HG03565 (cell line): ENCODE data around the gene SLFN12L.
"Not testable (repeated sequence)": the region's sequence is repeated elsewhere in the genome, so short reads cannot be mapped to it uniquely, and the experiment has no call there.

Experiments
- ATAC-seq: cut with Tn5 transposase; IDR thresholded peaks from one replicate; pipeline ENCODE4 v1.9.1; 2021; ENCODE audit warnings: mild to moderate bottlenecking, moderate library complexity; ENCODE audit not compliant: unreplicated experiment

Gene SLFN12L

GRCh38 chr17:35543856-35544255 lies 6.4 kb upstream of the SLFN12L start:
- ATAC-seq: no peak

DNA sequence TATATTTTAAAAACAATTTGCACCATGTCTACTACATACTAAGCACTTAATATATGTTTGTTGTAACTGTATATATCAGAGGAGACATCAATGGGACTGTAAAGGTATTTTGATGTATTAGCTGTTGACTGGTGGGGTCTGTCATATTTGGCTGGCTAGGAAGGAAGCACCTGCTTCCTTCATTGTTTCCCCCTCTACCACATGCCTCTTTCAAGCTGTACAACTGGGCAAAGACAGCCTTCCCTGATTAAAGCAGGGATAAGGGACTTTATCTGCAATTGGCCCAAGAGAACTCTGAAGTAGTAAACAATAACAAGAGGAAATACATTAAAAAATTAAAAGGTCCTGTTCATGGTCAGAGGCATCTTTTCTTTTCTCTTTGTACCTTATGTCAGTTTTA lies 5.5 kb upstream of the SLFN12L start:
- ATAC-seq: no peak

DNA sequence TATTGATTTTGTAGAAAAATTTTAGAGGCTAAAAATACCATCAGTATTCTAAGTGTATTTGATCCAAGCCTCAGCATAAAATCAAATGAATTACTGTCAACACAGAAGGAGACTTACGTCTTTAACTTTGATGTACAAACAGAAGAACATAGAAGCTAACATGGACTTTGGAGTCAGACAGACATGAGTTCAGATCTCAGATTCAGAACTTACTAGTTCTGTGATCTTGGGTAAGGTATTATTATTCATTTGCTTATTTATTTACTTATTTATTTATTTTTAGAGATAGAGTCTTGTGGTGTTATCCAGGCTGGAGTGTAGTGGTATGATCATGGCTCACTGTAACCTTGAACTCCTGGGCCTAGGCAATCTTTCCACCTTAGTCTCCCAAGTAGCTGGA lies 4.0 kb upstream of the SLFN12L start:
- ATAC-seq: no peak

DNA sequence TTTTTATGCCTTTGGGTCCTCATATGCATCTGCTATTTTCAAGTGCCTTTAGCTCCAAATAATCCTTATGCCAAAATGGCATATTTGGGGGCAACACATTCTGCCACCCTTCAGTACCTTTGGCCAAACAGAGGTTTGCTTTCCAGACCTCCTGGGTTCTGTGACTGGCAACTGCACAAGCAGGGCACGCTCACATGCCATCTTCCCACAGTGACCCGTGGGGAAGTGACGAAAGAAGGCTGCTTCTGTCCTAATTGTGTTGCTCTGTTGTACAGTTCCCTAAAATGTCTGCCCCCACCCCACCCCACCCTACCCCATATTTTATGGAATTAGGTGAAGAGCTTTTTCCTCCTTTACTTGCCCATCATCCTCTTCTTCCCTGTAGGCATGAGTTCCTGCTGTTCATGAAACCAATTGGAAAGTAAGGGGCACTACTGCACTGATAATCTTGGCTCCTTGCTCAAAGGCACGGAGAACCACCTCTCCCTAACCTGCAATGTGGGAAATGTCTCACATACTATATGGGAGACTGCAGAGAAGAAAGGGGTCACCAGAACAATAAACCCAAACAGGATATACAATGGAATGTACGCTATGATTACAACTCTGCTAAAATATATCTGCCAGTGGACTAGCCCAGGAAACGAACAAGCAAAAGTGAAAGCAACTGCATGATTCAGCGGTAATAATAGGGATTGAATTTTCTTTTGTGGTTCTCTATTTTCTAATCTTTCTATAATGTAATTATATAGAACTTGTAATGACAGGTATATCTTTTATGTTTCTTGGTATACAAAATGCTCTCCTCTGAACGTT lies 3.3 kb upstream of the SLFN12L start:
- ATAC-seq: no peak

DNA sequence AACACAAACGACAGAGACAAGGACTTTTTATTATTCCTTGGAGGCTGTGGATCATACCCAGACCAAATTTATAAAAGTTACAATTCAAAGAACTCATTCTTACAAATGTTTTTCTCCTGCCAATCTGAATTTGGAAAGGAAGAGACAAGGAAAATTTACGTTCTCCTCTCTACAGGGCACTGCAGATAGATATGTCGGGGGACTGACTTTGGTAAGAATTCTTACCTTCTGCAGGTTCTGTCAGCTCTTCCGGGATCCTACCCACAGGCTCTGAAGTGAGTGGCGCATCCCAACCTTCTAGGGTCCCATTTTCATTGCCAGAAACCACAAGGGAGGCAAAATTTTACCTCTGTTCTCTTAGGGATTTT lies 2.2 kb upstream of the SLFN12L start:
- no peak for ATAC-seq

GRCh38 chr17:35536664-35537171 lies 760 bp downstream of the SLFN12L start:
- ATAC-seq: no peak

DNA sequence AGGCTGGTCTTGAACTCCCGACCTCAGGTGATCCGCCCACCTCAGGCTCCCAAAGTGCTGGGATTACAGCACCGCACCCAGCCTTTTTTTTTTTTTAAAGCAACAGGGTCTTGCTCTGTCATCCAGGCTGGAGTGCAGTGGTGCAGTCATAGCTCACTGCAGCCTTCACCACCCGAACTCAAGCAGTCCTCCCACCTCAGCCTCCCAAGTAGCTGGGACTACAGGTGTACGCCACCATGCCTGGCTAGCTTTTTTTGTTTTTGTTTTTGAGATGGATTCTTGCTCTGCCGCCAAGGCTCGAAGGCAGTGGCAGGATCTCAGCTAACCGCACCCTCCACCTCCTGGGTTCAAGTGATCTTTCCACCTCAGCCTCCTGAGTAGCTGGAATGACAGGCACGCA lies 2.1 kb downstream of the SLFN12L start:
- not testable (repeated sequence) for ATAC-seq

- no peak for ATAC-seq
These were observed 2.8 kb downstream of the SLFN12L start for GRCh38 chr17:35534576-35535093.

- ATAC-seq: no peak
These were observed 6.3 kb downstream of the SLFN12L start for GRCh38 chr17:35531160-35531559.

DNA sequence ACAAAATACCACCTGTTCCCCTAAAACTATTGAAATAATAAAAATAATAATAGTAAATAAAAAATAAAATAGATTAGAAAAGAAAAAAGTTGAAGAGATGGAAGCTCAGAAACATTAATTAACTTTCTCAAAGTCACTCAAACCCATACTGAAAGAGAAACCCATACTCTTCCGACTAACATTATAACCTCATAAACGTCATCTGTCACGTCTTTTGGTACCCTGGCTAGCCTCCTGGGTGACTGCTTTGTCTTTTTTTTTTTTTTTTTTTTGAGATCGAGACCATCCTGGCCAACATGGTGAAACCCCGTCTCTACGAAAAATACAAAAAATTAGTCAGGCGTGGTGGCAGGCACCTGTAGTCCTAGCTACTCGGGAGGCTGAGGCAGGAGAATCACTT lies 7.6 kb downstream of the SLFN12L start:
- no peak for ATAC-seq

DNA sequence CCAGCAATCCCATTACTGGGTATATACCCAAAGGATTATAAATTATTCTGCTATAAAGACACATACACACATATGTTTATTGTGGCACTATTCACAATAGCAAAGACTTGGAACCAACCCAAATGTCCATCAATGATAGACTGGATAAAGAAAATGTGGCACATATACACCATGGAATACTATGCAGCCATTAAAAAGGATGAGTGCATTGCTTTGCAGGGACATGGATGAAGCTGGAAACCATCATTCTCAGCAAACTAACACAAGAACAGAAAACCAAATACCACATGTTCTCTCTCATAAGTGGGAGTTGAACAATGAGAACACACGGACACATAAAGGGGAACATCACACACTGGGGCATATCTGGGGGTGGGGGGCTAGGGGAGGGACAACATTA lies 8.2 kb downstream of the SLFN12L start:
- ATAC-seq: not testable (repeated sequence)

DNA sequence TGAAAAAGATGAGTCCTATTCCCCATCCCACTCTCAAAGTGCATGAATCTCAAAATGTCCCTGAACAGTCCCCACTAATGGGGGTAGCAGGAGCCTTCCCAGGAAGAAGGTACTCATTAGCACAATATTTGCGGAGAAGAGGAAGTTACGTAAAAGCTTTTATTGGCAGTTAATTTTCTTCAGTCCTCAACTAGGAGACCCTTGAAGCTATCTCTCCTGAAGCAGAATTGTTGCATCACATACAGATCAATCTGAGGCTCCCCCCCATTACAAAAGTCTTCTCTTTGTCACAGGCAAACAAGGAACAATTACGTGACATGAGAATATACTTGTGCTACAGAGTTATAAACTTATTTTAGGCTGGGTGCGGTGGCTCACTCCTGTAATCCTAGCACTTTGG lies 14.2 kb downstream of the SLFN12L start:
- ATAC-seq: no peak

- not testable (repeated sequence) for ATAC-seq
These were observed 15.7 kb downstream of the SLFN12L start for GRCh38 chr17:35521654-35522256.

DNA sequence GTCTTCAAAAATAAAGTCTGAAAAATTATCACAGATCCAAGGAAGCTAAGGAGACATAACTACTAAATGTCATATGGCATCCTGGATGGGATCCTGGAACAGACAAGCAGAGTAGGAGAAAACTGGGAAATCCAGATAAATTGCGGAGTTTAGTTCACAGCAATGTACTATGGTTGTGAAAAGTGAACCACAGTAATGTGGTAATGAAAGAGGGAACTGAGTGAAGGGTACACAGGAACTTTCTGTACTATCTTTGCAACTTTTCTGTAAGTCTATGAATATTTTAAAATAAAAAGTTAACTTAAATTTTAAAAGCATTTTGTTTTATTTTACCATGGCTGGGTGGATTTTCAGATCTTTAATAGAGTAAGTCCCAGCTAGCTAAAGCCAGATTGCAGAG lies 16.3 kb downstream of the SLFN12L start:
- no peak for ATAC-seq

DNA sequence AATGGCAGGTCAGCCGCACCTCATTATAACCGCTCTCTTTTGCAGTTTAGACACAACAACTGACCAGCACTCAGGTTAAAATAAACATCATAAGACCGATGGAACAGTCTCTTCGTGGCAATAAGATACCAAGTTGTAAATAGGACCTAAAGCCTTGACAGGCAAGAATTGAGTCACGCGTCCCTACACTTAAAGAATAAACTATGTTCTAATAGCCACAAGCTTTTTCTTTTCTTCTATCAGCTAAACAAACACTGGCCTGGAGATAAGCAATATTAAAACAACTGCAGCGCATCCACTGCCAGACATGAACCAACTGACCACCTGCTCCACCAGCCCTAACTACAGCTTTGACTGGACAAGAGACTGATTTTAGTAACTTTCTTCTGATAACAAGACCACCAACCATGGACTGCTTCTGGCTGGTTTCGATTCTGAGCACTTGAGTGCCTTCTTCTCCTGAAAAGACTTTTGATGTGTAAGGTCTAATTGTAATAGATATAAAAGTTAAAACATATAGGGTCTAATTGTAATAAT lies 17.5 kb downstream of the SLFN12L start:
- ATAC-seq: no peak

DNA sequence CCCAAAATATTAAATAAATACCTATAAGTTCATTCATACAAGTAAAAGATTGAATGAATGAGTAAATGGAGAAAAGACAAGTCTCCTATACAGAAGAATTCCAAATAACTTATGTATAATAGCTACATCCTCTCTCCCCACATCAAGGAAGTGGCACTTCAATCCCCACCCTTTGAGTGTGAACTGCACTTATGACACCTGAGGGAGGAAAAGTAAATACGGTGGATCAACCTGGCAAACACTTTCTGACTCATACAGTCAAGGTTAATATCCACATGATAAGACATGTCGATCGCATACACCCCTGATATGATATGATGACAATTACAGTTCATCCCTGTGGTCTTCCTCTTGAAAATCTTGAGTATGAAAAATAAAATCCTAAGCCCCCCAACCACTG lies 18.0 kb downstream of the SLFN12L start:
- no peak for ATAC-seq

DNA sequence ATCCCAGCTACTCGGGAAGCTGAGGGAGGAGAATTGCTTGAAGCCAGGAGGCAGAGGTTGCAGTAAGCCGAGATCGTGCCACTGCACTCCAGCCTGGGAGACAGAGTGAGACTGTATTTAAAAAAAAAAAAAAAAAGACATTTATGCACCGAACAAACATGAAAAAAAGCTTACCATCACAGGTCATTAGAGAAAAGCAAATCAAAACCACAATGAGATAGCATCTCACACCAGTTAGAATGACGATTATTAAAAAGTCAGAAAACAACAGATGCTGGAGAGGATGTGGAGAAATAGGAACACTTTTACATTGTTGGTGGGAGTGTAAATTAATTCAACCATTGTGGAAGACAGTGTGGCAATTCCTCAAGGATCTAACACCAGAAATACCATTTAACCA lies 19.0 kb downstream of the SLFN12L start:
- not testable (repeated sequence) for ATAC-seq

DNA sequence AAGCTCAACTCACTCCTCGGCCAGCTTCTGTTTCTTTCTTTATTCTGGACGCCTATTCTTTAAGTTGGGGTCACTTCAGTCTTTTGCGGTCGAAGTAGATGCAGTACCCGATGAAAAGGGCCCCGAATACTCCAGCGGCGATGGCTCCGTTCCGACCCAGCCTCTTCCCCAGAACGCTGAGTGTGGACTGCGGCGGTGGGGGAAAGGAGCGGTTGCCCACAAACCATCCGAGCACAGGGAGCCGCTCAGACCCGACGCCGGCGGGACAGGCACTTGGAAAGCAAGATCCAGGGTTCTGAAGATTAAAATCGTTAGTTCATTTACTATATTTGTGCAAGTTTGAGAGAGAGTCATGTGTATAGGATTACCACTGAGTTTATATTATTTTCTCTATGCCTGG lies 22.5 kb downstream of the SLFN12L start:
- no peak for ATAC-seq

DNA sequence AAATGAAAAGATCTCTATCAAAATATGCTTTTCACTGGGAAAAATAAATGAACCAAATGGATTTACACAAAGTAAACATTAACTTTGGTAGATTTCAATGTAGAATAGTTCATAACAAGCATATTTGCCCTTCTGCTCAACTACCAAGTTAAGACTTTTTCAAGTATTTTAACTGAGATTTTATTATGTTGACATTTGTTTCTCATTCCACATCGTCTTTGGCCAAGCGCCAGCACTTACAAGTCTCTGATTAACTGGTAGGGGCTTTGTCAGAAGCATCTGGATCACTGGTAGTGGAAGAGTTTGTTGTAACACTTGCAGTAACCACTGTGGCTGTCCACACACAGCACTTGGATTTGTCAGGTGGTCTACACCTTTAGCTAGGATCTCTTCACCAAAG lies 22.9 kb downstream of the SLFN12L start:
- ATAC-seq: no peak

GRCh38 chr17:35510052-35510451 lies 27.4 kb downstream of the SLFN12L start:
- no peak for ATAC-seq

GRCh38 chr17:35507714-35508113 lies 29.8 kb downstream of the SLFN12L start:
- ATAC-seq: not testable (repeated sequence)

GRCh38 chr17:35499548-35499947 lies 37.9 kb downstream of the SLFN12L start:
- no peak for ATAC-seq
